Heart left ventricle (tissue), 16 donors: ENCODE results near the gene CHRM2. TPM values are rescaled to one million over a fixed set of nuclear protein-coding genes. Genes with fewer than 3 reads are reported as not detected.
"Not testable (repeated sequence)": the region's sequence is repeated elsewhere in the genome, so short reads cannot be mapped to it uniquely, and the experiment has no call there.

Experiments used
- ATAC-seq, 4 donors: fragments of 200-7000 bp; cut with Tn5 transposase; one replicate each; pipeline ENCODE4 v1.9.1; 2020 to 2022; ENCODE audit warnings: moderate library complexity in 4 of 4, mild to moderate bottlenecking in 3 of 4, moderate number of reproducible peaks in 1 of 4
- DNase-seq, 5 donors: peaks; one replicate each; pipeline ENCODE4 v3.0.0-alpha.2; 2020
- H3K27ac ChIP-seq, 12 donors: fragments of 200-600 bp; sonication (generic) in 4 of 12; one replicate each; pipeline versions ENCODE4 v1.5.0 to v1.8.0; 2016 to 2022; ENCODE audit warnings: mild to moderate bottlenecking in 2 of 12
- H3K27me3 ChIP-seq, 9 donors: fragments of 200-600 bp; sonication (generic) in 2 of 9; one replicate each; pipeline versions ENCODE4 v1.5.1 to v1.8.0; 2016 to 2022; ENCODE audit warnings: mild to moderate bottlenecking in 3 of 9
- H3K36me3 ChIP-seq, 9 donors: fragments of 200-600 bp; sonication (generic) in 2 of 9; one replicate each; pipeline versions ENCODE4 v1.5.0 to v1.8.0; 2018 to 2022; ENCODE audit warnings: mild to moderate bottlenecking in 2 of 9
- H3K4me1 ChIP-seq, 12 donors: fragments of 200-600 bp; sonication (generic) in 4 of 12; one replicate each; pipeline versions ENCODE4 v1.5.0 to v1.8.0; 2016 to 2022; ENCODE audit warnings: mild to moderate bottlenecking in 3 of 12
- H3K4me3 ChIP-seq, 12 donors: fragments of 200-600 bp; sonication (generic) in 4 of 12; one replicate each; pipeline versions ENCODE4 v1.5.0 to v1.8.0; 2017 to 2022; ENCODE audit warnings: mild to moderate bottlenecking in 9 of 12, moderate library complexity in 4 of 12
- H3K9me3 ChIP-seq, 12 donors: fragments of 200-600 bp; sonication (generic) in 4 of 12; one replicate each; pipeline versions ENCODE4 v1.5.0 to v1.8.0; 2016 to 2022; ENCODE audit warnings: mild to moderate bottlenecking in 1 of 12
- POLR2A ChIP-seq, 2 donors: fragments of 450-650 bp; IDR thresholded peaks; one replicate each; pipeline ENCODE4 v1.6.1; 2017; ENCODE audit warnings: antibody characterized with exemption in 2 of 2, mild to moderate bottlenecking in 2 of 2, moderate library complexity in 2 of 2
- WGBS, 4 donors: extraction: QIAGEN DNeasy Blood & Tissue Kit in 2 of 4; methylation state at CpG; one replicate each; pipeline versions ENCODE4 v1.1.5 to v1.1.7; 2013 to 2018; 5-methylcytosine and 5-hydroxymethylcytosine counted together
- intact Hi-C, 10 donors: fragments of 100-400 bp; cut with DNase I; formaldehyde crosslinking; loops; one replicate each; pipeline versions ENCODE4 v1.11.1 to v1.14.2; 2022
- long read RNA-seq, 3 donors: library from polyadenylated mRNA; unstranded; transcript quantifications; one replicate each; pipeline ENCODE4 v2.0.0, GENCODE V29; 2020 to 2021
- polyA plus RNA-seq, 2 donors: library from polyadenylated mRNA; stranded (reverse); fragments of 200-250 nt; gene quantifications; one replicate each; pipeline ENCODE4 v1.2.3, GENCODE V29; 2013
- total RNA-seq, 9 donors: library from RNA; depleted of rRNA in 2 of 9; stranded (reverse); fragments of >200 nt in 2 of 9; fragmentation: NEBNext Ultra II Directional in 3 of 9; extraction: Animal tissue kit (Norgen Biotek cat#: 25700) in 3 of 9; gene quantifications; one replicate each; pipeline versions ENCODE4 v1.1.0 to v1.2.4, GENCODE V29; 2016 to 2023
- TF ChIP-seq, protein P1 (sequence below), 12 donors: fragments of 200-600 bp; sonication (generic) in 4 of 12; IDR thresholded peaks; one replicate each; pipeline versions ENCODE4 v1.5.0 to v1.8.0; 2018 to 2022; ENCODE audit warnings: antibody characterized with exemption in 12 of 12, mild to moderate bottlenecking in 5 of 12
- donor health status: ischemic (EF 13 %, LVEDD 7.1; RV severe dilation, severe dysfunction).
- donor health status: healthy with polysubstance abuse.
- donor health status: DM: no; HTN: yes; CAD: no.
- donor health status: DM: no; HTN: no; CAD: no.
- donor health status: ischemic (EF 25% LVEDD 6.9; RV normal size, moderate dysfunction).
- donor health status: ischemic (EF 25% LVEDD 5.7; RV mildly dilated, moderate dysfunction).
- donor health status: healthy.
- donor health status: DM: yes; HTN: yes; CAD: no.
- donor health status: ischemic (EF 35%, LVEDD 5.7; RV mildly dilated, moderate dysfunction).
- donor health status: nonischemic (EF 11% LVEDD 7.7; RV severe dilation, severe dysfunction).
- donor health status: DM: yes; HTN: yes; CAD: no.
- donor health status: PGD.
- donor health status: ischemic (EF 29% LVEDD 5.4; RV normal size, mild dysfunction).
- donor health status: nonischemic (EF 23%, LVEDD 6.1; RV moderate dilation, normal function).

CHRM2 gene
- total RNA-seq (100 to 1,000 TPM in 1 of 9 donors, 10 to 100 TPM in 8; 25.3 to 124 (median 78.5) TPM), polyA plus RNA-seq (10 to 100 TPM; 22.2 to 25.9 TPM)
- long read RNA-seq, donor 1, full-length matches to known transcripts: 5 of 20 reads
- long read RNA-seq, donor 1, partial matches to known transcripts: 2 of 20 reads
- long read RNA-seq, donor 1, other reads (novel, unspliced or antisense): 13 of 20 reads
- long read RNA-seq, donor 2, partial matches to known transcripts: 7 of 27 reads
- long read RNA-seq, donor 2, other reads (novel, unspliced or antisense): 9 of 27 reads
- long read RNA-seq, donor 3, partial matches to known transcripts: 0 of 7 reads
- long read RNA-seq, donor 3, other reads (novel, unspliced or antisense): 7 of 7 reads

DNA sequence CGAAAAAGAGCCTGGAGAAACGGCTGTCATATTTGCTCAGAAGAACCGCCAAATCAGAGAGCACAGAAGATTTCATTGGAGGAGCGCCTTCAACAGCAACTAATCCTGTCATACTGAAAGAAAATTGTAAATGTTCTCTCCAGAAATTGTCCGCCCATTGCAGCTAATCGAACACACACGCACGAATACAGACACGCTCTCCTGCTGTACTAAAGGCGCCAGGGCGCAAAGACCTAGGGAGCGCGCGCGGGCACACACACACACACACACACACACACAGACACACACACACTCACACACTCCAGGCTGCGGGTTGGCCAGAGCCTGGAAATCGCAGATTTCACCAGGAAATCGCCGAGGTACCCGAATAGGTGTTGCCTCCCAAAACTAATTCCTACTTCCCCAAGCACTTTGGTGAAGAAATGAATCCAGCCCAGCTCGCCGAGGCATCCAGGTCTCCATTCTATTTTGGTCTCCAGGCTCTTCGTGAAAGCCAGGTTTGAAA is at the start of gene CHRM2:
Gene CHRM2 (plus strand): TSS at position 157 of the 505 bp plus-strand sequence. CDS start 146,214 bp downstream, outside the sequence.
- no peaks in the 10 kb centered on the region for H3K36me3 ChIP-seq
- H3K27me3 ChIP-seq: peaks cover 0 to 40% (median 3%) of the 10 kb centered on the region in 9 donors
- WGBS, 4 donors: 1% methylated on average over 21 to 23 of the region's 23 CpGs
- peak; percentile 22 to 48 (median 35) for DNase-seq
- H3K9me3 ChIP-seq: no peaks in the 10 kb centered on the region
- peaks cover 0 to 19% (median 4%) of the 10 kb centered on the region in 12 donors for H3K4me1 ChIP-seq
- H3K27ac ChIP-seq: peak within 1 kb of the TSS; percentile 55 to 93 (median 83)
- peak within 1 kb of the TSS; percentile 21 to 81 (median 62) for H3K4me3 ChIP-seq
- no peak for TF ChIP-seq POLR2A (IDR thresholded peaks at IDR 0.05)
- TF ChIP-seq, protein P1, sequence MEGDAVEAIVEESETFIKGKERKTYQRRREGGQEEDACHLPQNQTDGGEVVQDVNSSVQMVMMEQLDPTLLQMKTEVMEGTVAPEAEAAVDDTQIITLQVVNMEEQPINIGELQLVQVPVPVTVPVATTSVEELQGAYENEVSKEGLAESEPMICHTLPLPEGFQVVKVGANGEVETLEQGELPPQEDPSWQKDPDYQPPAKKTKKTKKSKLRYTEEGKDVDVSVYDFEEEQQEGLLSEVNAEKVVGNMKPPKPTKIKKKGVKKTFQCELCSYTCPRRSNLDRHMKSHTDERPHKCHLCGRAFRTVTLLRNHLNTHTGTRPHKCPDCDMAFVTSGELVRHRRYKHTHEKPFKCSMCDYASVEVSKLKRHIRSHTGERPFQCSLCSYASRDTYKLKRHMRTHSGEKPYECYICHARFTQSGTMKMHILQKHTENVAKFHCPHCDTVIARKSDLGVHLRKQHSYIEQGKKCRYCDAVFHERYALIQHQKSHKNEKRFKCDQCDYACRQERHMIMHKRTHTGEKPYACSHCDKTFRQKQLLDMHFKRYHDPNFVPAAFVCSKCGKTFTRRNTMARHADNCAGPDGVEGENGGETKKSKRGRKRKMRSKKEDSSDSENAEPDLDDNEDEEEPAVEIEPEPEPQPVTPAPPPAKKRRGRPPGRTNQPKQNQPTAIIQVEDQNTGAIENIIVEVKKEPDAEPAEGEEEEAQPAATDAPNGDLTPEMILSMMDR (IDR thresholded peaks at IDR 0.05): no peak
- intact Hi-C loops: loop anchor here in 1 of 10 donors (10.0 kb wide), 1 partner anchor 286 kb away; no protein-coding TSS in a partner anchor
- ATAC-seq: peak; percentile 50 to 57 (median 56)

- ATAC-seq, DNase-seq, H3K27me3 ChIP-seq, intact Hi-C loops, H3K4me3 ChIP-seq, H3K9me3 ChIP-seq, H3K4me1 ChIP-seq, H3K27ac ChIP-seq, H3K36me3 ChIP-seq: not testable (repeated sequence)
- WGBS, 4 donors: 70 to 87% (median 76%) methylated on average over 13 to 16 of the region's 16 CpGs; no CpG with 5 or more reads in 1 of the 4 donors
Observed at GRCh38 chr7:136831398-136831797, 37.1 kb upstream of the CHRM2 start.

DNA sequence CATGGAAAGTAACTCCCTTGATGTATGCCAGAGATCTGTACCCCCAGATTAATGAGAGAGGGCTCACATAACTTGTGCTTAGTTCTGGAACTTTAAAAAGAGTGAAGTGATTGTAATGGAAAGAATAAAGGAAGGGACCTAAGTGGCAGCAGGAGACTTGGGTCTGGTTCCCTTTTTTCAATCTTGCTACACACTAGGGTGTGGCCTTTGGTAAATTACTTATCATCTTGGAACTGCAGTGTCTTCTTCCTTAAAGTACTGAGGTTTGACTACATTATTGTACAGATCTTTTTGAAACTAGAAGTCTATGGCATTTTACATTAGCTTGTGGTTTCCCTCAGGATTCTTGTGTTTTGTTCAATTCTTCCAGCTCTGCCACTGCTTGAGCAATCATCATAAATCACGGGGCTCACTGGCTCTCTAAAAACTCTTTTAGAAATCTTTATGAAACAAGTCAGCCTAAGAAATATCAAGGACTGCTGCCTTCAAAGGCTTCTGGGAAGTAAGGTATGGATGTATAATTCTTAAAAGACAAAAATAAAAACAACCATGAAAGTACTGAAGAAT is 22.5 kb upstream of the CHRM2 start:
- WGBS, 4 donors: 72 to 89% (median 82%) methylated on average over 1 of the region's 1 CpG
- no peak for DNase-seq

DNA sequence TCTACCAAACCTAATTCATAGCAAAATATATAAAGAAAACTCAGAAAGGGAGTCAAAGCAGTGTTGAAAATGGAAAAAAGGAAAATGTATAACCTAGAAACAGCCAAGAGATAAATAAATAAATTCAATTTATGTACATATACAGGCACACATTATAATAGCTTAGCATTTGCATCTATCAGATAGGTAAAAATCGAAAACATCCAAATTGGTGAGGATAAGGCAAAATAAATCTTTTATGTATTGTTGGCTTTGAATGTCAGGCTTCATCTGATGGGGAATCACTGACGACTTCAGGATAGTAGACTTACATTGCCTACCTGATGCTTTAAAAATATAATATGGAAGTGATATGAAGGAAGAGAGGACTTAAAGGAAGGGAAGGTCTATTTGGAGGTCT is 20.6 kb upstream of the CHRM2 start:
- ATAC-seq (no peak), DNase-seq (no peak)
- Histone ChIP-seq H3K9me3 (no peaks in the 10 kb centered on the region), H3K27ac (no peak overlapping the region), H3K4me1 (no peaks in the 10 kb centered on the region), H3K36me3 (no peaks in the 10 kb centered on the region), H3K27me3 (no peaks in the 10 kb centered on the region), H3K4me3 (no peak overlapping the region)
- WGBS, 4 donors: 76 to 83% (median 79%) methylated on average over 2 of the region's 2 CpGs
- TF ChIP-seq, protein P1 (IDR thresholded peaks at IDR 0.05): no peak
- no peak for TF ChIP-seq POLR2A (IDR thresholded peaks at IDR 0.05)
- intact Hi-C loops: no loop called here

More for the DNA sequence above, 22.5 kb upstream of the CHRM2 start:
- H3K36me3 ChIP-seq: no peaks in the 10 kb centered on the region
- no peak overlapping the region for H3K4me3 ChIP-seq
- peaks cover 0 to 9% (median 0%) of the 10 kb centered on the region in 12 donors for H3K9me3 ChIP-seq
- ATAC-seq: no peak
- H3K27me3 ChIP-seq: no peaks in the 10 kb centered on the region
- no peak overlapping the region for H3K27ac ChIP-seq
- no peaks in the 10 kb centered on the region for H3K4me1 ChIP-seq
- TF ChIP-seq POLR2A (IDR thresholded peaks at IDR 0.05): no peak
- TF ChIP-seq, protein P1 (IDR thresholded peaks at IDR 0.05): no peak
- intact Hi-C loops: no loop called here
